ENCODE data around the gene PPIL6. TPM values are rescaled to one million over a fixed set of nuclear protein-coding genes. Genes with fewer than 3 reads are reported as not detected.

The PPIL6 gene
- polyA plus RNA-seq, 1 donor (not counting 4 experiments of a cell fraction or from before 2014, with no cell fraction given), result 1.4 TPM

DNA sequence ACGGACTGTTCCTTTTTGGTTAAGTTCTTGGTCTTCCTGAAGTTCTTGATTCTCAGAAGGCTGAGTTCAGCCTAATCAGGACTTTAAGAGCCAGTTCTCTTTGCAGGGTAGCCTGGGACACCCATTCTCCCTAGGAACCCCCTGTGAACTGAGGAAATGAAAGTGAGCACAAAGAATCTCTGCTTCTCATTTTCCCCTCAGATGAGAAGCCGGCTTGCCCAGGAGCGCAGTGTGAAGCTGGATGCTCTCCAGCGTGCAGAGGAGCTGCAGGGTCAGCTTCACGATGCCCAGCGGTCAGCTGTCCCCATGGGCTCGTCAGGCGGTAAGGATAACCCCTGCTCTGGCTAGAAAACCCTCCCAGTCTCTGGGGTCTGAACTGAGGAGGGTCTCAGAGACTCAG lies 92.2 kb downstream of the PPIL6 start:
- H3K4me1 ChIP-seq (ENCODE audit: control insufficient read depth, extremely low read depth, insufficient read depth, low read length), result peaks cover 11% of the 10 kb centered on the region
- H3K9me3 ChIP-seq (ENCODE audit: control insufficient read depth, low read depth, low read length), result no peaks in the 10 kb centered on the region
- H3K36me3 ChIP-seq (ENCODE audit: control insufficient read depth in 2 of 2, extremely low read depth in 1 of 2, insufficient read depth in 2 of 2, low read length in 2 of 2), result no peaks in the 10 kb centered on the region
- no peak overlapping the region for H3K27ac ChIP-seq (ENCODE audit: control insufficient read depth, insufficient read depth, low read length)
- no peaks in the 10 kb centered on the region for H4K20me1 ChIP-seq (ENCODE audit: control insufficient read depth, extremely low read depth, insufficient read depth, low read length)
- FAIRE-seq (no peak), DNase-seq (ENCODE audit: low read depth, low spot score) (no peak)
- no peak for TF ChIP-seq EZH2 (IDR thresholded peaks at IDR 0.05; ENCODE audit: low read length)
- TF ChIP-seq, protein P1, sequence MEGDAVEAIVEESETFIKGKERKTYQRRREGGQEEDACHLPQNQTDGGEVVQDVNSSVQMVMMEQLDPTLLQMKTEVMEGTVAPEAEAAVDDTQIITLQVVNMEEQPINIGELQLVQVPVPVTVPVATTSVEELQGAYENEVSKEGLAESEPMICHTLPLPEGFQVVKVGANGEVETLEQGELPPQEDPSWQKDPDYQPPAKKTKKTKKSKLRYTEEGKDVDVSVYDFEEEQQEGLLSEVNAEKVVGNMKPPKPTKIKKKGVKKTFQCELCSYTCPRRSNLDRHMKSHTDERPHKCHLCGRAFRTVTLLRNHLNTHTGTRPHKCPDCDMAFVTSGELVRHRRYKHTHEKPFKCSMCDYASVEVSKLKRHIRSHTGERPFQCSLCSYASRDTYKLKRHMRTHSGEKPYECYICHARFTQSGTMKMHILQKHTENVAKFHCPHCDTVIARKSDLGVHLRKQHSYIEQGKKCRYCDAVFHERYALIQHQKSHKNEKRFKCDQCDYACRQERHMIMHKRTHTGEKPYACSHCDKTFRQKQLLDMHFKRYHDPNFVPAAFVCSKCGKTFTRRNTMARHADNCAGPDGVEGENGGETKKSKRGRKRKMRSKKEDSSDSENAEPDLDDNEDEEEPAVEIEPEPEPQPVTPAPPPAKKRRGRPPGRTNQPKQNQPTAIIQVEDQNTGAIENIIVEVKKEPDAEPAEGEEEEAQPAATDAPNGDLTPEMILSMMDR (optimal IDR thresholded peaks at IDR 0.05 in 1 of 3, IDR thresholded peaks at IDR 0.05 in 1 of 3, conservative IDR thresholded peaks at IDR 0.05 in 1 of 3; ENCODE audit: extremely low read depth in 1 of 3, insufficient read depth in 2 of 3, low read length in 3 of 3), result no peak
- H3K4me2 ChIP-seq (ENCODE audit: control insufficient read depth, extremely low read depth, insufficient read depth, low read depth, low read length), result no peak overlapping the region
- H3K79me2 ChIP-seq (ENCODE audit: control insufficient read depth, insufficient read depth, low read length), result no peaks in the 10 kb centered on the region
- no peak overlapping the region for H2AFZ ChIP-seq (ENCODE audit: control insufficient read depth, low read length)
- H3K27me3 ChIP-seq (ENCODE audit: control insufficient read depth, extremely low read depth, insufficient read depth, low read length), result no peaks in the 10 kb centered on the region
- H3K4me3 ChIP-seq (ENCODE audit: control insufficient read depth in 2 of 3, extremely low read depth in 1 of 3, insufficient read depth in 2 of 3, low read depth in 1 of 3, low read length in 3 of 3), result no peak overlapping the region
- dilution Hi-C loops (cut with MboI; ENCODE audit: extremely low pct_ligation_motif_present, low sequenced_read_pairs), result no loop called here
- no peak overlapping the region for H3K9ac ChIP-seq (ENCODE audit: control insufficient read depth, extremely low read depth, insufficient read depth, low read length)
- no peaks in the 10 kb centered on the region for H3K9me1 ChIP-seq (ENCODE audit: control insufficient read depth, extremely low read depth, insufficient read depth, low read length)

DNA sequence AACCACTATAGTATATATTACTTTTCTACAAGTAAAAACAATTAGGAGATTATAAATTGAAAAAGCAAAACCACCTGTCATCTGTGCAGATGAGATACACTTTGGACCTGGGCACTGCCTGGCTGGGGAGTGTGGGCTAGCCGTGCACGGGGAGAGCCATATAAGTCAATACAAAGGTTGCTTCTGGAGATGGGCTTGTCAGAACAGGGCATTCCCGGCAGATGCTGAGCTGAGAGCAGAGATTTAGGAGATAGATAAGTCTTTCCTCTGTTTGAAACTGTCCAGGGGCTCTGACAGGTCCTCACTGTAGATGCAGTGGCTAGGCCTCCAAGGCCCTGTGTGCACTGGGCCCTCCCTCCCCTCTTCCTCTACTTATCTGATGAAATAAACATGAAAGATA lies 92.6 kb downstream of the PPIL6 start:
- H3K27ac ChIP-seq (ENCODE audit: control insufficient read depth, insufficient read depth, low read length), result no peak overlapping the region
- no peak overlapping the region for H3K9ac ChIP-seq (ENCODE audit: control insufficient read depth, extremely low read depth, insufficient read depth, low read length)
- FAIRE-seq, result no peak
- dilution Hi-C loops (cut with MboI; ENCODE audit: extremely low pct_ligation_motif_present, low sequenced_read_pairs), result no loop called here
- H3K27me3 ChIP-seq (ENCODE audit: control insufficient read depth, extremely low read depth, insufficient read depth, low read length), result no peaks in the 10 kb centered on the region
- H3K79me2 ChIP-seq (ENCODE audit: control insufficient read depth, insufficient read depth, low read length), result no peaks in the 10 kb centered on the region
- no peaks in the 10 kb centered on the region for H3K36me3 ChIP-seq (ENCODE audit: control insufficient read depth in 2 of 2, extremely low read depth in 1 of 2, insufficient read depth in 2 of 2, low read length in 2 of 2)
- TF ChIP-seq, protein P1 (optimal IDR thresholded peaks at IDR 0.05 in 1 of 3, IDR thresholded peaks at IDR 0.05 in 1 of 3, conservative IDR thresholded peaks at IDR 0.05 in 1 of 3; ENCODE audit: extremely low read depth in 1 of 3, insufficient read depth in 2 of 3, low read length in 3 of 3), result no peak
- no peak for TF ChIP-seq EZH2 (IDR thresholded peaks at IDR 0.05; ENCODE audit: low read length)
- H3K4me2 ChIP-seq (ENCODE audit: control insufficient read depth, extremely low read depth, insufficient read depth, low read depth, low read length), result no peak overlapping the region
- no peak overlapping the region for H3K4me3 ChIP-seq (ENCODE audit: control insufficient read depth in 2 of 3, extremely low read depth in 1 of 3, insufficient read depth in 2 of 3, low read depth in 1 of 3, low read length in 3 of 3)
- H4K20me1 ChIP-seq (ENCODE audit: control insufficient read depth, extremely low read depth, insufficient read depth, low read length), result no peaks in the 10 kb centered on the region
- H3K4me1 ChIP-seq (ENCODE audit: control insufficient read depth, extremely low read depth, insufficient read depth, low read length), result peaks cover 11% of the 10 kb centered on the region
- no peaks in the 10 kb centered on the region for H3K9me1 ChIP-seq (ENCODE audit: control insufficient read depth, extremely low read depth, insufficient read depth, low read length)
- no peak for DNase-seq (ENCODE audit: low read depth, low spot score)
- no peak overlapping the region for H2AFZ ChIP-seq (ENCODE audit: control insufficient read depth, low read length)
- H3K9me3 ChIP-seq (ENCODE audit: control insufficient read depth, low read depth, low read length), result no peaks in the 10 kb centered on the region
